Activated CD4-positive, alpha-beta memory T cell treated with anti-CD3 and anti-CD28 coated beads, Interleukin-2, amount 10 ng/mL, durations not matched to agents 7 days and 5 days (primary cell): Measurements from ENCODE around the gene ANKDD1A. TPM values are rescaled to one million over a fixed set of nuclear protein-coding genes. Genes with fewer than 3 reads are reported as not detected.

Source experiments
- CTCF ChIA-PET: fragments of 350-600 bp; sonication (Branson Sonifier 250); formaldehyde crosslinking; loops from one replicate; lab custom pipeline; 2021; ENCODE audit warnings: antibody characterized with exemption, inconsistent platforms; lab: Charles Lee
- POLR2A ChIA-PET: fragments of 350-600 bp; sonication (Branson Sonifier 250); formaldehyde crosslinking; loops from one replicate; lab custom pipeline; 2021; ENCODE audit warnings: antibody characterized with exemption; lab: Charles Lee
- DNase-seq: peaks from one replicate; pipeline ENCODE4 v3.0.0-alpha.2; 2020
- H3K27ac Mint-ChIP-seq: one replicate; pipeline ENCODE4 v1.8.0; 2021; ENCODE audit warnings: mild to moderate bottlenecking, mixed read lengths
- H3K27me3 Mint-ChIP-seq: one replicate; pipeline ENCODE4 v1.8.0; 2021; ENCODE audit warnings: mixed read lengths
- H3K36me3 Mint-ChIP-seq: one replicate; pipeline ENCODE4 v1.8.0; 2021; ENCODE audit warnings: low read depth, mixed read lengths
- H3K4me1 Mint-ChIP-seq: one replicate; pipeline ENCODE4 v1.8.0; 2021; ENCODE audit warnings: mixed read lengths
- H3K4me3 Mint-ChIP-seq: one replicate; pipeline ENCODE4 v1.8.0; 2021; ENCODE audit warnings: mild to moderate bottlenecking, mixed read lengths
- H3K9me3 Mint-ChIP-seq: one replicate; pipeline ENCODE4 v1.8.0; 2021; ENCODE audit warnings: mixed read lengths
- total RNA-seq, 2 experiments: library from RNA; stranded (reverse); gene quantifications; one replicate each; pipeline ENCODE4 v1.2.3, GENCODE V29; 2021

ANKDD1A gene
- total RNA-seq, 2 experiments from 2014 or later = 14.2 to 15.1 TPM

DNA sequence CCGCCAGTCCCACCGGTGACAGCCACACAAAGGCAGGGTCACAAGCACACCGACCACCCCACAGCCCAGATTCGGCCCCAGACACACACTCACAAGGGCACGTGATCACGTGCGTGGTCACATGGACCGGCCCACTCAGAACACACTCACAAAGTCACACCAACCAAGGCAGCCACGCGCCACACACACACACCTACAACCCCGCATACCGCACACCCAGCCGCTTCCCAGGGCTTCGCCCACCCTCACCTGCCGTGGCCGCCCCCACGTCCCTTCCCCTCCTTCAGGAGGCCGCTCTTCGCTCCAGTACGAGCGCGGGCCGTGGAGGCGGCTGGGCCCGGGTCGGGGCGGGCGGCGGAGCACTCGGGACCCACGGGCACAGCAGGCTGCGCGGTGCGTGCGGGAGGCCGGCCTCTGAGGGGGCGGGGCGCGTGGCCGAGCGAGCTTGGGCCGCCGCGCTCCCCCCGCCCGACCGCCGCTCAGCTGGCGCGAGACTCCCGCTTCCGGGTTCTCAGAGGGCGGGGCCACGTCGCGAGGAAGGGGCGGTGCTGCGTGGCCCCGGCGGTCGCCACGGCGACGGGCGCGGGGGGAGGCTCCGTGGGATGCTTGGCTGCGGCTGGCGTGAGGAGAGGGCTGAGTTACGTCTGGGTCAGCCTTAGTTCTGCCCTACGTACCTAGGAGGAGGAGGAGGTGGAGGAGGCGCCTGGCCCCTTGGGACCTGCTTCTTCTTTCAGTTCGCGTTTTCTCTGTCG is 77.9 kb downstream of the ANKDD1A start, which contains the start of gene SPG21:
Gene SPG21 (minus strand): TSS at position 499 of the 752 bp plus-strand sequence. CDS start 6,345 bp downstream, outside the sequence.
- Mint-ChIP-seq H3K36me3 (peaks cover 13% of the 10 kb centered on the region), H3K9me3 (no peaks in the 10 kb centered on the region), H3K27ac (peak within 1 kb of the TSS; percentile 88), H3K4me1 (peaks cover 56% of the 10 kb centered on the region), H3K27me3 (no peaks in the 10 kb centered on the region), H3K4me3 (peak within 1 kb of the TSS; percentile 99)
- peak; percentile 94 for DNase-seq
- POLR2A ChIA-PET = interaction anchor here (0.6 to 4.7 kb wide), 14 partner anchors 8 to 896 kb away, joined by 3 to 28 read pairs (median 4); partner anchors contain the start of genes CIAO2A, CLPX, PARP16 and RNU5B-1
- CTCF ChIA-PET = interaction anchor here (1.4 to 1.6 kb wide), 2 partner anchors 9 to 19 kb away, joined by 3 to 4 read pairs; no protein-coding TSS in a partner anchor

- ChIA-PET CTCF (interaction anchor here (1.4 kb wide), 1 partner anchor 19 kb away, joined by 3 read pairs; no protein-coding TSS in a partner anchor), POLR2A (interaction anchor here (0.6 to 4.7 kb wide), 13 partner anchors 8 to 897 kb away, joined by 3 to 28 read pairs (median 4); partner anchors contain the start of genes CIAO2A, CLPX, PARP16 and RNU5B-1)
- peaks cover 13% of the 10 kb centered on the region for H3K36me3 Mint-ChIP-seq
- peak overlapping the region; percentile 88 for H3K4me3 Mint-ChIP-seq
- H3K4me1 Mint-ChIP-seq = peaks cover 53% of the 10 kb centered on the region
- DNase-seq = no peak
- no peaks in the 10 kb centered on the region for H3K27me3 Mint-ChIP-seq
- peak overlapping the region; percentile 76 for H3K27ac Mint-ChIP-seq
- no peaks in the 10 kb centered on the region for H3K9me3 Mint-ChIP-seq
Observed at GRCh38 chr15:64990168-64990470, 78.4 kb downstream of the ANKDD1A start.

DNA sequence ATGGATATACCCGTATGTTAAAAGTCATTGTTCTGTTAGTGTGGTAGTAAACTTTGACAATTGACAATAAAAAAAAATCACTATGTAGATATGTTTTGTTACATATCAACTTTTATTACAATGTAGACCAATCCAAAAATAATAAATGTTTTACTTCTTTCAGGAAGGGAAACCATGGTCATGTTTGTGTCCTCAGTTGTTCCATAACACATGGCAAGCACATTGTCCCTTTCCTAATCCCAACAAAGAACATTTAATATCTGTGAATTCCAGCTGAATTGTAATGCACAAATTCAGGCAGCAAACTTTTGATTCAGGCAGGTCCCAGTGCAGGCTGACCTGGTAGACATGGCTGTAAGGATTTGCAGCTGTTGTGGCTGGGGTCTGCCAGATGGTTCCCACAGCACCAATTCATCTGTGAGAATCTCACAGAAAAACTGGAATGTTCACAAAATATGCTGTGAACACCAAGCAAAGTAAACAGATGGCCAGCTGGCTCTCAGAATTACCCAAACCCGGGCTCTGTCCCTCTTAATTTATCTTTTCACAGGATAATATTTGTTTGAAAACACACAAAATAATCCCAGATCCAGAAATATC is 79.9 kb downstream of the ANKDD1A start:
- H3K27me3 Mint-ChIP-seq = no peaks in the 10 kb centered on the region
- H3K4me3 Mint-ChIP-seq = peak overlapping the region; percentile 12
- peaks cover 45% of the 10 kb centered on the region for H3K4me1 Mint-ChIP-seq
- DNase-seq = no peak
- H3K36me3 Mint-ChIP-seq = peaks cover 8% of the 10 kb centered on the region
- POLR2A ChIA-PET = interaction anchor here (1.5 to 4.7 kb wide), 3 partner anchors 11 to 313 kb away, joined by 4 to 28 read pairs (median 6); partner anchors contain the start of gene RNU5B-1
- H3K9me3 Mint-ChIP-seq = no peaks in the 10 kb centered on the region
- CTCF ChIA-PET = interaction anchor here (0.7 kb wide), 1 partner anchor 294 kb away, joined by 3 read pairs; no protein-coding TSS in a partner anchor
- no peak overlapping the region for H3K27ac Mint-ChIP-seq

GRCh38 chr15:64993290-64993689 is 81.6 kb downstream of the ANKDD1A start:
- Mint-ChIP-seq H3K9me3 (no peaks in the 10 kb centered on the region), H3K36me3 (peaks cover 3% of the 10 kb centered on the region), H3K4me3 (peak overlapping the region; percentile 40), H3K27ac (peak overlapping the region; percentile 61), H3K27me3 (no peaks in the 10 kb centered on the region), H3K4me1 (peaks cover 29% of the 10 kb centered on the region)
- POLR2A ChIA-PET = interaction anchor here (1.1 to 1.9 kb wide), 3 partner anchors 10 to 312 kb away, joined by 3 to 6 read pairs (median 3); partner anchors contain the start of gene RNU5B-1
- DNase-seq = no peak
- CTCF ChIA-PET = no interaction called here

DNA sequence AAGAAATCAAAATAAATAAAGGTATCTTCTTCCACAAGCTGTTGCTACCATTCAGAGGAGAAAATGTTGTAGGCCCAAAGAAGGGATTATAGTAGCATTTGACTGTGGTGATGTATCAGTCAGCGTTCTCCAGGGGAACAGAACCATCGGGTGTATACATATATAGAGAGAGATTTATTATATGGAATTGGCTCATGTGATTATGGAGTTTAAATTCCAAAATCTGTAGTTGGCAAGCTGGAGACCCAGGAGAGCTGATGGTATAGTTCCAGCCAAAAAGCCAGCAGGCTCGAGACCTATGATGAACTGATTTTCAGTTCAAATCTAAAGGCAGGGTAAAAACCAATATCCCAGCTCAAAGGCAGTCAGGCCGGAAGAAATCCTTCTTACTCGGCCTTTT is 85.4 kb downstream of the ANKDD1A start:
- H3K27ac Mint-ChIP-seq = no peak overlapping the region

GRCh38 chr15:64997745-64998375 is 86.2 kb downstream of the ANKDD1A start:
- no peak for DNase-seq
- ChIA-PET CTCF (interaction anchor here (1.0 kb wide), 1 partner anchor 9 kb away, joined by 4 read pairs; no protein-coding TSS in a partner anchor), POLR2A (interaction anchor here (1.3 kb wide), 2 partner anchors 8 to 9 kb away, joined by 3 read pairs; partner anchors contain the start of gene SPG21)
- H3K4me3 Mint-ChIP-seq = no peak overlapping the region
- peaks cover under 1% of the 10 kb centered on the region for H3K36me3 Mint-ChIP-seq
- no peaks in the 10 kb centered on the region for H3K9me3 Mint-ChIP-seq
- H3K27ac Mint-ChIP-seq = no peak overlapping the region
- no peaks in the 10 kb centered on the region for H3K27me3 Mint-ChIP-seq
- H3K4me1 Mint-ChIP-seq = peaks cover 4% of the 10 kb centered on the region

More for the DNA sequence above, 85.4 kb downstream of the ANKDD1A start:
- CTCF ChIA-PET = no interaction called here
- DNase-seq = no peak
- Mint-ChIP-seq H3K27me3 (no peaks in the 10 kb centered on the region), H3K36me3 (no peaks in the 10 kb centered on the region), H3K4me1 (peaks cover 5% of the 10 kb centered on the region), H3K4me3 (no peak overlapping the region), H3K9me3 (no peaks in the 10 kb centered on the region)
- POLR2A ChIA-PET = interaction anchor here (1.3 kb wide), 1 partner anchor 8 kb away, joined by 3 read pairs; no protein-coding TSS in a partner anchor

DNA sequence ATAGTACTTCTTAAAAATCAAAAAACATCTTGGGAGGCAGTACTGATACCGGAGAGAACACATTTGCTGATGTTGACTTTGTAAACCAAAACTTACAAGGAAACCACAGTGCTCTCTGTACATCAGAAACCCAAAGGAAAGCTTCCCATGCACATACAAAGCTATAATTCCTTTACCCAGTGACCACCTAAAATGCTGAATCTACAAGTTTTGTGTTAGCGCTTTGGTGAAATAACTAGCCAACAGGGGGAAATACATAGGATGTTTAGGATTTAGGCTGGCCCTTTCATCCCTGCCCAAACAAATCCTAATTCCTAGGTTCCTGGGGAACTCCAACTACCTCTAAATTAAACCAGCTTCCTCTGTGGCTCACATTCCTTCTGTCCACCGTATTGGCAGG is 93.3 kb downstream of the ANKDD1A start:
- H3K36me3 Mint-ChIP-seq = peaks cover 7% of the 10 kb centered on the region
- ChIA-PET CTCF (no interaction called here), POLR2A (no interaction called here)
- H3K27ac Mint-ChIP-seq = no peak overlapping the region
- no peaks in the 10 kb centered on the region for H3K27me3 Mint-ChIP-seq
- H3K4me3 Mint-ChIP-seq = no peak overlapping the region
- H3K4me1 Mint-ChIP-seq = peaks cover 1% of the 10 kb centered on the region
- DNase-seq = no peak
- no peaks in the 10 kb centered on the region for H3K9me3 Mint-ChIP-seq

DNA sequence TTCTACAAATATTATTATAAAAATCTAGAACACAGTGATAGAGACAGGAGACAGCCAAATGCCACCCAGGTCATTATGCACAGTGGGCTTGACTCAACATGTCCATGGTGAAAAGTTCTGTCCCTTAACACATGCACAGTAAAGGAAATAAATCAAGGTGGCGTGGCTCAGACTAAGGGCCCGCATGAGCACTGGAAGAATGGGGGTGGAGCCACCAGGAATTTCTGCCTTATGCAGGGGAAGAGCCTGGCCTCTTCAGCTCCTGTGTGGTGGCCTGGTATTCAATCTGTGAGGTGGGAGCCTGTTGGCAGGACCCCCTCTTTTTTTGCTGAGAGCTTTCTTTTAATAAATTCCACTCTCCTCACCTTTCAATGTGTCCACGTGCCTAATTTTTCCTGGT is 95.2 kb downstream of the ANKDD1A start:
- Mint-ChIP-seq H3K4me1 (peaks cover 1% of the 10 kb centered on the region), H3K36me3 (peaks cover 22% of the 10 kb centered on the region), H3K27me3 (no peaks in the 10 kb centered on the region), H3K27ac (no peak overlapping the region), H3K4me3 (no peak overlapping the region), H3K9me3 (no peaks in the 10 kb centered on the region)
- ChIA-PET POLR2A (no interaction called here), CTCF (no interaction called here)
- no peak for DNase-seq

Other genes starting within 250 kb of the ANKDD1A start
- gene RBPMS2, start 136.3 kb upstream of the ANKDD1A start, total RNA-seq = not detected
- 10 to 100 TPM; 46.1 to 49.1 TPM for gene PIF1, start 86.3 kb upstream of the ANKDD1A start, total RNA-seq
- 10 to 100 TPM; 32.9 to 33.1 TPM for gene PLEKHO2, start 70.0 kb upstream of the ANKDD1A start, total RNA-seq
- gene SPG21, start 78.0 kb downstream of the ANKDD1A start, total RNA-seq = 10 to 100 TPM; 55.6 to 57.2 TPM
- gene MTFMT, start 117.7 kb downstream of the ANKDD1A start, total RNA-seq = 10 to 100 TPM; 13.3 to 15.5 TPM
- not detected for gene SLC51B, start 133.5 kb downstream of the ANKDD1A start, total RNA-seq
- gene RASL12, start 156.1 kb downstream of the ANKDD1A start, total RNA-seq = not detected
- gene KBTBD13, start 164.8 kb downstream of the ANKDD1A start, total RNA-seq = not detected
- gene UBAP1L, start 203.3 kb downstream of the ANKDD1A start, total RNA-seq = 1 to 10 TPM; 3.0 to 3.3 TPM
- 10 to 100 TPM; 37.8 to 38.9 TPM for gene PDCD7, start 221.9 kb downstream of the ANKDD1A start, total RNA-seq